HG03108 (cell line): ENCODE results near the gene KRTAP6-3.

ENCODE experiments used
- ATAC-seq: cut with Tn5 transposase; IDR thresholded peaks from one replicate; pipeline ENCODE4 v1.9.1; 2021; ENCODE audit warnings: moderate library complexity; ENCODE audit not compliant: unreplicated experiment

KRTAP6-3 gene

GRCh38 chr21:30623362-30623761, 31.1 kb downstream of the KRTAP6-3 start:
- no peak for ATAC-seq

GRCh38 chr21:30625449-30626165, 33.4 kb downstream of the KRTAP6-3 start:
- ATAC-seq, result no peak

GRCh38 chr21:30628109-30628508, 35.9 kb downstream of the KRTAP6-3 start:
- no peak for ATAC-seq

GRCh38 chr21:30629200-30629599, 37.0 kb downstream of the KRTAP6-3 start:
- ATAC-seq, result no peak

GRCh38 chr21:30634906-30635305, 42.7 kb downstream of the KRTAP6-3 start, which contains the start of gene KRTAP20-2:
Gene KRTAP20-2 (plus strand): TSS chr21:30635206. CDS start chr21:30635264, 58 bp downstream.
- ATAC-seq, result no peak

- ATAC-seq, result no peak
These were observed 46.4 kb downstream of the KRTAP6-3 start for GRCh38 chr21:30638686-30639085.

- ATAC-seq, result no peak
These were observed 50.3 kb downstream of the KRTAP6-3 start, which contains the start of gene KRTAP20-3 for GRCh38 chr21:30642564-30642963. Gene KRTAP20-3 (plus strand): TSS chr21:30642864.
